ENCODE data around the gene ZNF211. TPM values are rescaled to one million over a fixed set of nuclear protein-coding genes. Genes with fewer than 3 reads are reported as not detected.

The ZNF211 gene
- total and polyA plus RNA-seq, 4 donors = 24.4 to 39.9 (median 34.4) TPM

DNA sequence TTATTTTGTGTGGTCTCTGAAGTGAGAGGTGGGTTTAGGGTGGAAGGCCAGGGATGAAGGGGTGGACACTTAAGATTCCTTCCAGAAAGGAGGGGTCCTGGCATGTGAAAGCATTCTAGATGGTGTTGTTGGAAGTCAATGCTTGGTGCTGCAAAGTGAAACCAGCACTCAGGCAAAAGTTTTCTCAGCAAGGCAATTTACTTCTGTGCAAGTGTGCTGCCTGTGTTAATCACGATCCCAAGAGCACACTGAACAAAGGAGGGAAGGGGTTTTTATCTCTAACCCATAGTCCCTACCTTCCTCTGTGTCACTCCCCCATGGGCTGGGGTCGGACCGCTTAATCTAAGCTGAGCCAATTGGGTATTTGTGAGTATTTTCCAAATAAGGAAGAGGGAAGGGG is 17.6 kb upstream of the ZNF211 start:
- Histone ChIP-seq H3K27ac (ENCODE audit: low read depth, low read length) (no peak overlapping the region), H3K27me3 (ENCODE audit: control insufficient read depth, insufficient read depth, low read length) (no peaks in the 10 kb centered on the region), H3K4me1 (ENCODE audit: control insufficient read depth, insufficient read depth, low read length) (peaks cover 12% of the 10 kb centered on the region), H3K4me3 (ENCODE audit: low read depth, low read length) (peak overlapping the region; percentile 87), H3K9me3 (ENCODE audit: control insufficient read depth, insufficient read depth, low read length) (peaks cover 6% of the 10 kb centered on the region), H3K36me3 (ENCODE audit: control insufficient read depth, insufficient read depth, low read length) (peaks cover 30% of the 10 kb centered on the region)
- no CpG with 5 or more reads among the region's 3 CpGs for WGBS (ENCODE audit: insufficient coverage)
- no peak for DNase-seq (ENCODE audit: low read depth in 4 of 6, low spot score in 6 of 6)

GRCh38 chr19:57620673-57621348 is 12.2 kb upstream of the ZNF211 start:
- Histone ChIP-seq H3K4me1 (ENCODE audit: control insufficient read depth, insufficient read depth, low read length) (peaks cover 2% of the 10 kb centered on the region), H3K36me3 (ENCODE audit: control insufficient read depth, insufficient read depth, low read length) (peaks cover 58% of the 10 kb centered on the region), H3K4me3 (ENCODE audit: low read depth, low read length) (no peak overlapping the region), H3K27me3 (ENCODE audit: control insufficient read depth, insufficient read depth, low read length) (no peaks in the 10 kb centered on the region), H3K27ac (ENCODE audit: low read depth, low read length) (no peak overlapping the region), H3K9me3 (ENCODE audit: control insufficient read depth, insufficient read depth, low read length) (peaks cover 13% of the 10 kb centered on the region)
- WGBS (ENCODE audit: insufficient coverage) = 97% methylated on average over 3 of the region's 10 CpGs
- no peak for DNase-seq (ENCODE audit: low read depth in 4 of 6, low spot score in 6 of 6)

- Histone ChIP-seq H3K27ac (ENCODE audit: low read depth, low read length) (no peak overlapping the region), H3K36me3 (ENCODE audit: control insufficient read depth, insufficient read depth, low read length) (peaks cover 49% of the 10 kb centered on the region), H3K4me3 (ENCODE audit: low read depth, low read length) (no peak overlapping the region), H3K27me3 (ENCODE audit: control insufficient read depth, insufficient read depth, low read length) (no peaks in the 10 kb centered on the region), H3K9me3 (ENCODE audit: control insufficient read depth, insufficient read depth, low read length) (peaks cover 12% of the 10 kb centered on the region), H3K4me1 (ENCODE audit: control insufficient read depth, insufficient read depth, low read length) (no peaks in the 10 kb centered on the region)
- no peak for DNase-seq (ENCODE audit: low read depth in 4 of 6, low spot score in 6 of 6)
These were observed 9.9 kb upstream of the ZNF211 start for GRCh38 chr19:57623091-57623490.

- 54% methylated on average over 5 of the region's 6 CpGs for WGBS (ENCODE audit: insufficient coverage)
- H3K27me3 ChIP-seq (ENCODE audit: control insufficient read depth, insufficient read depth, low read length) = no peaks in the 10 kb centered on the region
- H3K4me3 ChIP-seq (ENCODE audit: low read depth, low read length) = peak overlapping the region; percentile 76
- H3K4me1 ChIP-seq (ENCODE audit: control insufficient read depth, insufficient read depth, low read length) = peaks cover 12% of the 10 kb centered on the region
- H3K36me3 ChIP-seq (ENCODE audit: control insufficient read depth, insufficient read depth, low read length) = peaks cover 16% of the 10 kb centered on the region
- H3K27ac ChIP-seq (ENCODE audit: low read depth, low read length) = no peak overlapping the region
- no peak for DNase-seq (ENCODE audit: low read depth in 4 of 6, low spot score in 6 of 6)
- H3K9me3 ChIP-seq (ENCODE audit: control insufficient read depth, insufficient read depth, low read length) = peaks cover 1% of the 10 kb centered on the region
These were observed 814 bp downstream of the ZNF211 start for GRCh38 chr19:57633832-57634131.

DNA sequence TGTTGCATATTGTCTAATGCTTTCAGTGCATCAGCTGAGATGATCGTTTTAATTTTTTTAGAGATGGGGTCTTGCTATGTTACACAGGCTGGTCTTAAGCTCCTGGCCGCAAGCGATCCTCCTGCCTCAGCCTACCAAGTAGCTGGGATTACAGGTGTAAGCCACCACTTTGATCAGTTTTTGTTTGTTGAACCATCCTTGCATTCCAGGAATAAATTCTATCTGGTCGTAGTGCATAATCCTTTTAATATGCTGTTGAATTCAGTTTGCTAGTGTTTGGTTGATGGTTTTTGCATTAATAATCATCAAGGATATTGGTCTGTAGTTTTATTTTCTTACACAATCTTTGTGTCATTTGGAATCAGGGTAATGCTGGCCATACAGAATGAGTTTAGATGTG is 4.4 kb downstream of the ZNF211 start:
- no peak overlapping the region for H3K4me3 ChIP-seq (ENCODE audit: low read depth, low read length)
- no peak for DNase-seq (ENCODE audit: low read depth in 4 of 6, low spot score in 6 of 6)
- 100% methylated on average over 1 of the region's 4 CpGs for WGBS (ENCODE audit: insufficient coverage)
- no peak overlapping the region for H3K27ac ChIP-seq (ENCODE audit: low read depth, low read length)
- peaks cover 38% of the 10 kb centered on the region for H3K36me3 ChIP-seq (ENCODE audit: control insufficient read depth, insufficient read depth, low read length)
- H3K27me3 ChIP-seq (ENCODE audit: control insufficient read depth, insufficient read depth, low read length) = no peaks in the 10 kb centered on the region
- peaks cover 12% of the 10 kb centered on the region for H3K4me1 ChIP-seq (ENCODE audit: control insufficient read depth, insufficient read depth, low read length)
- peaks cover 1% of the 10 kb centered on the region for H3K9me3 ChIP-seq (ENCODE audit: control insufficient read depth, insufficient read depth, low read length)

- peaks cover 40% of the 10 kb centered on the region for H3K36me3 ChIP-seq (ENCODE audit: control insufficient read depth, insufficient read depth, low read length)
These were observed 8.8 kb downstream of the ZNF211 start for GRCh38 chr19:57641715-57642234.

DNA sequence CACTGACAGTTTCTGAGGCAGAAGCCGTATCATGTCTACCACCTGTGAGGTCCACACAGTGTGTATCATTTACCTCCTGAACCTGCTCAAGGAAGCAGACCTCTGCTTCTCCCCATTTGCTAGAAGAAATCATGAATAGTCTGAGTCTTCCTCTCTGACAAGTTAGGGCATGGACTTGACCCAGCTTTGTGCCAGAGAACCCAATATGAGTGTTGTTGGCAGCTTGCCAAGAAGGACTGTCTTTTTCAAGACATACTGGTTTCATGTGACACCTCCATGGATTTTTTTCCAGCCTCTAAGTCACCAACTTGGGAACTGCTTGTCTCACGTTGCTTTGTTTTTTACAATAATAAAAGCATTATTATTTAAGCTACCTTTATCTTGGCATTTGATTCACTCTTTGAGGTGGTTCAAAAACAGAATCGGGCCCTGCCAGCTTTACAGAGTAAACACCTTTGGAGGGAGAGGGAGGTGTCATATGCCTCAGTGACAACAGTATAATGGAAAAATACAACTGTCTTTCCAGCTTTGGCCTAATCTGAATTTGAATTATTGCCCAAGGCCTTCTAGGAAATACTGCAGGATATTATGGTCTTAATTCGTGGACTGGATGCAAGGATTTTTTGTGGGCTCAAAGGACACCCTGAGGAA is 9.6 kb downstream of the ZNF211 start:
- Histone ChIP-seq H3K9me3 (ENCODE audit: control insufficient read depth, insufficient read depth, low read length) (no peaks in the 10 kb centered on the region), H3K27me3 (ENCODE audit: control insufficient read depth, insufficient read depth, low read length) (no peaks in the 10 kb centered on the region), H3K36me3 (ENCODE audit: control insufficient read depth, insufficient read depth, low read length) (peaks cover 37% of the 10 kb centered on the region), H3K27ac (ENCODE audit: low read depth, low read length) (no peak overlapping the region), H3K4me3 (ENCODE audit: low read depth, low read length) (no peak overlapping the region), H3K4me1 (ENCODE audit: control insufficient read depth, insufficient read depth, low read length) (no peaks in the 10 kb centered on the region)
- WGBS (ENCODE audit: insufficient coverage) = 86% methylated on average over 2 of the region's 4 CpGs
- peak in 1 of 6 donors; percentile 9 for DNase-seq (ENCODE audit: low read depth in 4 of 6, low spot score in 6 of 6)

More at GRCh38 chr19:57641715-57642234, 8.8 kb downstream of the ZNF211 start:
- no CpG with 5 or more reads among the region's 4 CpGs for WGBS (ENCODE audit: insufficient coverage)
- H3K9me3 ChIP-seq (ENCODE audit: control insufficient read depth, insufficient read depth, low read length) = no peaks in the 10 kb centered on the region
- no peak overlapping the region for H3K4me3 ChIP-seq (ENCODE audit: low read depth, low read length)
- H3K4me1 ChIP-seq (ENCODE audit: control insufficient read depth, insufficient read depth, low read length) = no peaks in the 10 kb centered on the region
- H3K27me3 ChIP-seq (ENCODE audit: control insufficient read depth, insufficient read depth, low read length) = no peaks in the 10 kb centered on the region
- no peak for DNase-seq (ENCODE audit: low read depth in 4 of 6, low spot score in 6 of 6)
- no peak overlapping the region for H3K27ac ChIP-seq (ENCODE audit: low read depth, low read length)

DNA sequence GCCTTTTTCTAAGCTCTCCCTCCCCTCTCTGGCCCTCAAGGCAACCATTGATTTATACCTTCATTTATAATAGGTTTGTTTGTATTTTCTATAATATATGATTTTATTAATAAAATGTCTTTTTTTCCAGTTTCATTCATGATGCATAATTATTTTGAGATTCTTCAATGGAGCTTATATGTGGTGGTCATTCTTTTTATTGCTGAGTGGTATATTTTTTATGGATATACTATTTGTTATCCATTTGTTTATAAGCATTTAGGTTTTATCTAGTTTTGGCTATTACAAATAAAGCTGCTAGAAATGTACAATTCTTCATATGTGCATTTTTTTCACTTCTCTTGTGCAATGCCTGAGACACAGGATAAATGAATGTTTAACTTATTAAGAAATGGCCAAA is 10.8 kb downstream of the ZNF211 start:
- no peak overlapping the region for H3K27ac ChIP-seq (ENCODE audit: low read depth, low read length)
- H3K9me3 ChIP-seq (ENCODE audit: control insufficient read depth, insufficient read depth, low read length) = no peaks in the 10 kb centered on the region
- DNase-seq (ENCODE audit: low read depth in 4 of 6, low spot score in 6 of 6) = no peak
- no peak overlapping the region for H3K4me3 ChIP-seq (ENCODE audit: low read depth, low read length)
- no peaks in the 10 kb centered on the region for H3K4me1 ChIP-seq (ENCODE audit: control insufficient read depth, insufficient read depth, low read length)
- peaks cover 33% of the 10 kb centered on the region for H3K36me3 ChIP-seq (ENCODE audit: control insufficient read depth, insufficient read depth, low read length)
- H3K27me3 ChIP-seq (ENCODE audit: control insufficient read depth, insufficient read depth, low read length) = no peaks in the 10 kb centered on the region

DNA sequence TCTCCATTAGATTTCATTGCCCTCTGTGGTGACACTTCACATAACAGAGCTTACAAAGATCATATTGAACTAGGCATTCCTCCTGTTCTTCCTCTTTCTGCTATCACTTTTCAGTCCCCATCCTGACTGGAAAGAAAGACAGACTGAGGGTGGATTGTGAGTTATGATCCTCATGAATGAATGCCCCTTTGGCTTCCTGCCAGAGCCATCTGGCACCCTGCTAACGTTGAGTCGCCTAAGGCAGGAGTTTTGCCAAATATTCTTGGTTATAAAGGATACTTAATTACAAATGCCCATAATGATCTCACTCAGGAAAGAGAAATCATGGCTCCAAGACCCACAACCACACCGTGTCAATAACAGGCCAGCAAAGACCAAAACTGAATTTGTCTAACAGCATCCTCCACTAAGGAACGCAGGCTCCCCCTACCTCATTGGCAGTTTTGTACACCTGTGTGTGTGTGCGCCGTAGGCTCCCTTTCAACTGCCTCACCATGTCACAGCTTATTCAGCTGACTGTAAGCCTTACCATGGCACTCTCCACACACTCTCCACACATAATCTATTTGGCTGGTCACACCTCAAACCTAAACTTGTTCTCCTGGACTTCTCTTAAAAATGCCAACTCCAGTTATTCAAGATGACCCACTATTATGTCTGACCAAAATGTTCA is 15.5 kb downstream of the ZNF211 start:
- Histone ChIP-seq H3K27me3 (ENCODE audit: control insufficient read depth, insufficient read depth, low read length) (peaks cover 3% of the 10 kb centered on the region), H3K4me3 (ENCODE audit: low read depth, low read length) (no peak overlapping the region), H3K36me3 (ENCODE audit: control insufficient read depth, insufficient read depth, low read length) (peaks cover 2% of the 10 kb centered on the region), H3K4me1 (ENCODE audit: control insufficient read depth, insufficient read depth, low read length) (no peaks in the 10 kb centered on the region), H3K27ac (ENCODE audit: low read depth, low read length) (no peak overlapping the region), H3K9me3 (ENCODE audit: control insufficient read depth, insufficient read depth, low read length) (no peaks in the 10 kb centered on the region)
- peak in 3 of 6 donors; percentile 20 to 84 (median 82) for DNase-seq (ENCODE audit: low read depth in 4 of 6, low spot score in 6 of 6)
- WGBS (ENCODE audit: insufficient coverage) = 34% methylated on average over 4 of the region's 6 CpGs

- H3K4me3 ChIP-seq (ENCODE audit: low read depth, low read length) = no peak overlapping the region
- H3K36me3 ChIP-seq (ENCODE audit: control insufficient read depth, insufficient read depth, low read length) = no peaks in the 10 kb centered on the region
- 29% methylated on average over 6 of the region's 6 CpGs for WGBS (ENCODE audit: insufficient coverage)
These were observed 18.7 kb downstream of the ZNF211 start for GRCh38 chr19:57651654-57651996.

More at GRCh38 chr19:57651654-57651996, 18.7 kb downstream of the ZNF211 start:
- H3K4me1 ChIP-seq (ENCODE audit: control insufficient read depth, insufficient read depth, low read length) = no peaks in the 10 kb centered on the region
- H3K27me3 ChIP-seq (ENCODE audit: control insufficient read depth, insufficient read depth, low read length) = peaks cover 6% of the 10 kb centered on the region
- no peak overlapping the region for H3K27ac ChIP-seq (ENCODE audit: low read depth, low read length)
- DNase-seq (ENCODE audit: low read depth in 4 of 6, low spot score in 6 of 6) = no peak
- no peaks in the 10 kb centered on the region for H3K9me3 ChIP-seq (ENCODE audit: control insufficient read depth, insufficient read depth, low read length)
